Endometrium (tissue), 2 donors: Measurements from ENCODE around the gene DEUP1.

Source experiments
- FAIRE-seq: peaks from 2 replicates; lab custom pipeline; 2012; peaks lifted over from hg19 to GRCh38; lab: Jason Lieb, UNC
- donor health status: control.
- donor health status: control.

DEUP1 gene

DNA sequence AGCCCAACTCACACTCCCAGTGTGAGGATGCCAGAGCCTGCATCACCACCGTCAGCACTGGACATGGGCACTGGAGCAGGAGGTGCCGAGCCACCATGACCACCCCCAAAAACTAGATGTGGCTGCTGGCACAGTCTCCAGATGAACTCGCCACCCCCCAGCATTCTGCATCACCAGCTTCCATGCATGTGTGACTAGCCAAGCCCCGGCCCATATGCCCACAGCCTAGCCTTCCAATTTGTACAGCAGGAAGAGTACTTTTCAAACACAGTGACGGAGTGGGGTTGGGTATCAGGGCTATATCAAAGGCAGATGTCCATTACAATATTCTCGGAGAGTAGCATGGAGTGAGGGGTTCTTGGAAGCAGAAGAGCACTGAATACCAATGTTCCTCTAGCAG, 149.7 kb downstream of the DEUP1 start:
- no peak for FAIRE-seq

GRCh38 chr11:93480756-93481155, 150.2 kb downstream of the DEUP1 start:
- no peak for FAIRE-seq

DNA sequence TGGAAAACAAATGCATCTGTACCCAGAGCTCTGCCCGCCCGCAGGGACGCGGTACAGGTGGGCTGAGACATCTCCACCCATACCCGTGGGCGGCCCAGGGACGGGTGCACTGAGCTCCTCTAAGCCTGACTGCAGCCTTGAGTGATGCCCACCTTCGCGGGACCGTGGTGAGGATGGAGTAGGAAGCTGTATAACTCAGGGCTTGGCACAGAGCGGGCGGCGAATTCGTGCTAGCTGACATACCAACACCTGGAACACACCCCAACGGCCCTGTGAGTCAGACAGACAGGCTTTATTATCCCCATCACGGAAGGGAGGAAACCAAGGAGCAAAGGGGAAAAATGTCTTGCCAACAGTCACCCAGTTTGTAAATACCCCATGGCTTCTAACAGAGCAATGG, 150.7 kb downstream of the DEUP1 start:
- FAIRE-seq = no peak

- no peak for FAIRE-seq
Observed at GRCh38 chr11:93481696-93482095, 151.2 kb downstream of the DEUP1 start.

DNA sequence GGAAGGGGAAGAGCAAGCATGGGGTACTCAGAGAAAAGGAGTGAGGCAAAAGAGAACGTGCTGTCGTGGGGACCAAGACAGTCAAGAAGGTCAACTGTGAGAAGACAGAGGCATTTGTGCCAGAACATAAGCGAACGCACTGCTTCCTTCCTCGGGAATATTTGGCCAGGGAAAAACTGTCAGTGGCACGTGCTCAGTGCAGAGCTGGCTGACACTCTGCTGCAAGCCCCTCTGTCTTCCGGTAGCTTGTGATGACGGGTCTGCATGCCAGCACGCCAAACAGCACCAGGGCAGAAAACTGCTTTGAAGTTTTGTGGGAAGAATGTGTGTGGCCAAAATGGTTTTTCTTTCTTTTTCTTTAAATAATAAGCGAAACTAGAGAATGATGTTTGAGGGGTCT, 152.0 kb downstream of the DEUP1 start:
- no peak for FAIRE-seq

GRCh38 chr11:93484716-93485115, 154.2 kb downstream of the DEUP1 start:
- FAIRE-seq = peak; percentile 8

- FAIRE-seq = no peak
Observed at GRCh38 chr11:93485983-93486382, 155.4 kb downstream of the DEUP1 start.

DNA sequence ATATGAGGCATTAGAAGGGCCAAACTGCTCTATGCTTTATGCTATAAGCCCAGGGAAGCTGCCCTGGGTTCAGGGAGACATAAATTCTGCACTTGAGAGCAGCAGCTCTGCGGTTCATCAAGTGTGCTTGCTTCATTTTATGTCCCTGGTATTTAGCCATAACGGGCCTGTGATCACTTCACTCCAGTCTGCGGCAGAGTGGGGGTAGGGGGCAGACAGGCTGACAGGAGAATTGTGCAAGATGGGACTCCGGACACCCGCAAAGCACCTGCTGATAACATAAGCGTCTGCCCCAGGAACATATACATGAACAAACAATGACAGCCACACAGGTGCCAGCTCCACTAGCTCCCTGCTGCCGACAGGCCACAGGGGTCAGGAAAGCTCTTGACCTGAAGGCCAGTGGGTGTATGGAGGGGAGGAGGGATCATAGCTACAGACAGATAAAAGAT, 156.5 kb downstream of the DEUP1 start:
- no peak for FAIRE-seq
